ENCODE data around the gene PCBP2.

Gene PCBP2

DNA sequence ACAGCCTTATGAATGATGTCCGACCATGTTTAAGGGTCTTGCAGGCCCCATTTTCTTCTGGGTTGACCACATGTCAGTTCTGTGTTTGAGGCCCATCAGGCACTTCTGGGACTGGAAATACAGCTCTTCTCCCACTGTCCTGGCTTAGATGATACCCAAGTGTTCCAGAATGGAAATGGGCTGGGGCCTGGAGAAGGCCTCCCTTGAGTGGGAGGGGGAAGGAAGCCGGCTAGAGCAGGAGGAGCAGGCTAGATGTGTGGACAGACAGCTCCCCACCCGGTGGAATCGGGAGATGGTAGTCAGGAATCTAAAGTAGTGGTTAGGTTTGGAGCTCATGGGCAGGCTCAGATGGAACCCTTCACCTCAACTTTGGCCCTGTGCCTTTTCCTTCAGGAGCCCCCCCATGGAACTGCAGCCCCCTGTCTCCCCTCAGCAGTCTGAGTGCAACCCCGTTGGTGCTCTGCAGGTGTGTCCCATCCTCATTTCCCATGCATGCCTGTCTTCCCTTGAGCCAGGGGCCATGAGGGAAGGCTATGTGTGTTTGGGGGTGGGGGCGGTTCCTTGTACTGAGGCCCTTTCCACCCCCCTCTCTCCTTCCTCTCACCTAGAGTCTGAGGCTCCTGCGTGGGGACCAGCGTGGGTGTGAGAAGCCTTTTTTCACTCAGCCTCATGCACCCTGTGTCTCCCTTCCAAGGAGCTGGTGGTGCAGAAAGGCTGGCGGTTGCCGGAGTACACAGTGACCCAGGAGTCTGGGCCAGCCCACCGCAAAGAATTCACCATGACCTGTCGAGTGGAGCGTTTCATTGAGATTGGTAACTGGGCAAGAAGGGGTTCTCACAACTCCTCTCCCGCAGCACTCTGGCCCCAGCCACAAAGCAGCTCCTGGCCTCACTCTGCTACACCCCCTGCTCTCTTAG is 52.4 kb downstream of the PCBP2 start:
- no peak for ATAC-seq
- TF ChIP-seq TOX (CRISPR knock-in tag; IDR thresholded peaks at IDR 0.05; ENCODE audit: borderline replicate concordance) (no peak), ESRRG (CRISPR knock-in tag; IDR thresholded peaks at IDR 0.05) (no peak)

DNA sequence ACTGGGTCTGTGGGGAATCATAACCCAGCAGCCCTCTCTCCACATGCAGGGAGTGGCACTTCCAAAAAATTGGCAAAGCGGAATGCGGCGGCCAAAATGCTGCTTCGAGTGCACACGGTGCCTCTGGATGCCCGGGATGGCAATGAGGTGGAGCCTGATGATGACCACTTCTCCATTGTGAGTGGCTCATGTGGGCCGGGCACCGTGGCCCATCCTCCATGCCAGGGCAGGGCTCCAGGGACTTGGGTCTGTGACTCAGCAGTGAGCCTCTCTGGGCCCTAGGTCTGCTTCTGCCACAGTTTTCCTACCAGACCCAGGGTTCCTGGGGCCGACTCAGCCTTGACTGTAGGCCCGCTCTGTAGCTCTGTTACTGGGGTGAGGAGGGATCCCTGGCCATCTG is 53.2 kb downstream of the PCBP2 start:
- TF ChIP-seq PPARA (CRISPR knock-in tag; IDR thresholded peaks at IDR 0.05; ENCODE audit: borderline replicate concordance) (no peak), TOX (CRISPR knock-in tag; IDR thresholded peaks at IDR 0.05; ENCODE audit: borderline replicate concordance) (no peak), GLIS3 (CRISPR knock-in tag; IDR thresholded peaks at IDR 0.05) (no peak), ZFP3 (CRISPR knock-in tag; IDR thresholded peaks at IDR 0.05) (no peak), ZNF565 (CRISPR knock-in tag; conservative IDR thresholded peaks at IDR 0.05; ENCODE audit: low read depth) (no peak), TSHZ2 (CRISPR knock-in tag; IDR thresholded peaks at IDR 0.05) (no peak), ISL1 (CRISPR knock-in tag; IDR thresholded peaks at IDR 0.05) (no peak), RARB (CRISPR knock-in tag; IDR thresholded peaks at IDR 0.05) (no peak), ZC3H10 (CRISPR knock-in tag; IDR thresholded peaks at IDR 0.05) (no peak), BACH2 (CRISPR knock-in tag; IDR thresholded peaks at IDR 0.05; ENCODE audit: borderline replicate concordance) (no peak), ZNF8 (CRISPR knock-in tag; IDR thresholded peaks at IDR 0.05) (no peak), TCF4 (CRISPR knock-in tag; IDR thresholded peaks at IDR 0.05; ENCODE audit: borderline replicate concordance) (no peak), SNAI2 (CRISPR knock-in tag; IDR thresholded peaks at IDR 0.05) (no peak), ZNF70 (CRISPR knock-in tag; IDR thresholded peaks at IDR 0.05) (no peak), ESRRG (CRISPR knock-in tag; IDR thresholded peaks at IDR 0.05) (no peak)
- TF ChIP-seq, protein P1, sequence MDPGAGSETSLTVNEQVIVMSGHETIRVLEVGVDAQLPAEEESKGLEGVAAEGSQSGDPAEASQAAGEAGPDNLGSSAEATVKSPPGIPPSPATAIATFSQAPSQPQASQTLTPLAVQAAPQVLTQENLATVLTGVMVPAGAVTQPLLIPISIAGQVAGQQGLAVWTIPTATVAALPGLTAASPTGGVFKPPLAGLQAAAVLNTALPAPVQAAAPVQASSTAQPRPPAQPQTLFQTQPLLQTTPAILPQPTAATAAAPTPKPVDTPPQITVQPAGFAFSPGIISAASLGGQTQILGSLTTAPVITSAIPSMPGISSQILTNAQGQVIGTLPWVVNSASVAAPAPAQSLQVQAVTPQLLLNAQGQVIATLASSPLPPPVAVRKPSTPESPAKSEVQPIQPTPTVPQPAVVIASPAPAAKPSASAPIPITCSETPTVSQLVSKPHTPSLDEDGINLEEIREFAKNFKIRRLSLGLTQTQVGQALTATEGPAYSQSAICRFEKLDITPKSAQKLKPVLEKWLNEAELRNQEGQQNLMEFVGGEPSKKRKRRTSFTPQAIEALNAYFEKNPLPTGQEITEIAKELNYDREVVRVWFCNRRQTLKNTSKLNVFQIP (CRISPR knock-in tag; IDR thresholded peaks at IDR 0.05; ENCODE audit: borderline replicate concordance, low read depth), result no peak
- TF ChIP-seq, protein P2, sequence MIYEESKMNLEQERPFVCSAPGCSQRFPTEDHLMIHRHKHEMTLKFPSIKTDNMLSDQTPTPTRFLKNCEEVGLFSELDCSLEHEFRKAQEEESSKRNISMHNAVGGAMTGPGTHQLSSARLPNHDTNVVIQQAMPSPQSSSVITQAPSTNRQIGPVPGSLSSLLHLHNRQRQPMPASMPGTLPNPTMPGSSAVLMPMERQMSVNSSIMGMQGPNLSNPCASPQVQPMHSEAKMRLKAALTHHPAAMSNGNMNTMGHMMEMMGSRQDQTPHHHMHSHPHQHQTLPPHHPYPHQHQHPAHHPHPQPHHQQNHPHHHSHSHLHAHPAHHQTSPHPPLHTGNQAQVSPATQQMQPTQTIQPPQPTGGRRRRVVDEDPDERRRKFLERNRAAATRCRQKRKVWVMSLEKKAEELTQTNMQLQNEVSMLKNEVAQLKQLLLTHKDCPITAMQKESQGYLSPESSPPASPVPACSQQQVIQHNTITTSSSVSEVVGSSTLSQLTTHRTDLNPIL (CRISPR knock-in tag; IDR thresholded peaks at IDR 0.05; ENCODE audit: low read depth), result no peak
- TF ChIP-seq, protein P3, sequence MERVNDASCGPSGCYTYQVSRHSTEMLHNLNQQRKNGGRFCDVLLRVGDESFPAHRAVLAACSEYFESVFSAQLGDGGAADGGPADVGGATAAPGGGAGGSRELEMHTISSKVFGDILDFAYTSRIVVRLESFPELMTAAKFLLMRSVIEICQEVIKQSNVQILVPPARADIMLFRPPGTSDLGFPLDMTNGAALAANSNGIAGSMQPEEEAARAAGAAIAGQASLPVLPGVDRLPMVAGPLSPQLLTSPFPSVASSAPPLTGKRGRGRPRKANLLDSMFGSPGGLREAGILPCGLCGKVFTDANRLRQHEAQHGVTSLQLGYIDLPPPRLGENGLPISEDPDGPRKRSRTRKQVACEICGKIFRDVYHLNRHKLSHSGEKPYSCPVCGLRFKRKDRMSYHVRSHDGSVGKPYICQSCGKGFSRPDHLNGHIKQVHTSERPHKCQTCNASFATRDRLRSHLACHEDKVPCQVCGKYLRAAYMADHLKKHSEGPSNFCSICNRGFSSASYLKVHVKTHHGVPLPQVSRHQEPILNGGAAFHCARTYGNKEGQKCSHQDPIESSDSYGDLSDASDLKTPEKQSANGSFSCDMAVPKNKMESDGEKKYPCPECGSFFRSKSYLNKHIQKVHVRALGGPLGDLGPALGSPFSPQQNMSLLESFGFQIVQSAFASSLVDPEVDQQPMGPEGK (CRISPR knock-in tag; IDR thresholded peaks at IDR 0.05; ENCODE audit: borderline replicate concordance), result no peak
- TF ChIP-seq, protein P4, sequence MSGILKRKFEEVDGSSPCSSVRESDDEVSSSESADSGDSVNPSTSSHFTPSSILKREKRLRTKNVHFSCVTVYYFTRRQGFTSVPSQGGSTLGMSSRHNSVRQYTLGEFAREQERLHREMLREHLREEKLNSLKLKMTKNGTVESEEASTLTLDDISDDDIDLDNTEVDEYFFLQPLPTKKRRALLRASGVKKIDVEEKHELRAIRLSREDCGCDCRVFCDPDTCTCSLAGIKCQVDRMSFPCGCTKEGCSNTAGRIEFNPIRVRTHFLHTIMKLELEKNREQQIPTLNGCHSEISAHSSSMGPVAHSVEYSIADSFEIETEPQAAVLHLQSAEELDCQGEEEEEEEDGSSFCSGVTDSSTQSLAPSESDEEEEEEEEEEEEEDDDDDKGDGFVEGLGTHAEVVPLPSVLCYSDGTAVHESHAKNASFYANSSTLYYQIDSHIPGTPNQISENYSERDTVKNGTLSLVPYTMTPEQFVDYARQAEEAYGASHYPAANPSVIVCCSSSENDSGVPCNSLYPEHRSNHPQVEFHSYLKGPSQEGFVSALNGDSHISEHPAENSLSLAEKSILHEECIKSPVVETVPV (CRISPR knock-in tag; IDR thresholded peaks at IDR 0.05), result no peak
- no peak for ATAC-seq
